ENCODE measurements around the gene NAALADL2. TPM values are rescaled to one million over a fixed set of nuclear protein-coding genes. Genes with fewer than 3 reads are reported as not detected.

Gene NAALADL2
- total and polyA plus RNA-seq, 9 of the 15 experiments (the other 6 are each of a cell fraction or from before 2014, with no cell fraction given): 0.29 to 1.1 (median 0.79) TPM; not detected in 1

DNA sequence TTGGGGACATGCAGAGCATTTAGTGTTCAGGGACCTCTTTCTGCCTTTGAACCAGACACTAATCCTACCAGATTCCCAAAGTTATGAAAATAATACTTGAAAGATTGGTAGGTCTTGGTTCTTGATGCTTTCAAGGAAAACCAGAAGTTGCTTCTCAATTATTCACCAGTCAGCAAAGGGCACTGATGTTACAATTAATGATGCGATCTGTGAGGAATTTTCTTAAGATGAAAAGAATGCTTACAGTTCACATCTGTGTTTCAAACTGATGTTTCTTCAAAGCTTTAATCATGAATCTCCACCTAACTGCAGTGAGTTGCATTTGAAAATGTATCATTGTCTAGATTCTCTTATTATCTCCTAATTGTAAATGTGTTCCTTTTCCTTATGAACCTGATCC lies 161.0 kb downstream of the NAALADL2 start:
- no peaks in the 10 kb centered on the region for H3K9me3 ChIP-seq (replicated peaks; ENCODE audit: control insufficient read depth, insufficient read depth, low read depth, low read length)
- in situ Hi-C loops (cut with MboI): no loop called here
- no peak for FAIRE-seq
- H2AFZ ChIP-seq (ENCODE audit: low read depth, low read length): no peak overlapping the region
- ATAC-seq: no peak
- H3K27me3 ChIP-seq (ENCODE audit: control insufficient read depth in 2 of 2, insufficient read depth in 2 of 2, low read length in 2 of 2): no peaks in the 10 kb centered on the region
- no peaks in the 10 kb centered on the region for H3K36me3 ChIP-seq (ENCODE audit: control insufficient read depth, insufficient read depth, low read length)
- CTCF ChIA-PET (ENCODE audit: low intra/inter-chr PET ratio): no interaction called here
- no peak overlapping the region for H3K4me3 ChIP-seq
- BruUV-seq (replicated peaks): no TSS peak
- H3K9me1 ChIP-seq (ENCODE audit: control insufficient read depth, insufficient read depth, low read length): no peaks in the 10 kb centered on the region
- H3K9ac ChIP-seq (ENCODE audit: insufficient read depth in 1 of 2, low read depth in 2 of 2, low read length in 2 of 2): no peak overlapping the region
- DNase-seq (ENCODE audit: extremely low read depth in 1 of 4, low spot score in 3 of 4): no peak
- TF ChIP-seq ZNF586 (CRISPR knock-in tag; conservative IDR thresholded peaks at IDR 0.05) (no peak), ZNF274 (IDR thresholded peaks at IDR 0.05; ENCODE audit: borderline replicate concordance, low read depth, low read length) (no peak), SMARCB1 (IDR thresholded peaks at IDR 0.05; ENCODE audit: insufficient read length, low read depth) (no peak), TCFL5 (CRISPR knock-in tag; conservative IDR thresholded peaks at IDR 0.05) (no peak), ZNF253 (CRISPR knock-in tag; conservative IDR thresholded peaks at IDR 0.05) (no peak), NONO (IDR thresholded peaks at IDR 0.05; ENCODE audit: low read depth in 2 of 2, low read length in 1 of 2) (no peak)
- TF ChIP-seq, protein P1, sequence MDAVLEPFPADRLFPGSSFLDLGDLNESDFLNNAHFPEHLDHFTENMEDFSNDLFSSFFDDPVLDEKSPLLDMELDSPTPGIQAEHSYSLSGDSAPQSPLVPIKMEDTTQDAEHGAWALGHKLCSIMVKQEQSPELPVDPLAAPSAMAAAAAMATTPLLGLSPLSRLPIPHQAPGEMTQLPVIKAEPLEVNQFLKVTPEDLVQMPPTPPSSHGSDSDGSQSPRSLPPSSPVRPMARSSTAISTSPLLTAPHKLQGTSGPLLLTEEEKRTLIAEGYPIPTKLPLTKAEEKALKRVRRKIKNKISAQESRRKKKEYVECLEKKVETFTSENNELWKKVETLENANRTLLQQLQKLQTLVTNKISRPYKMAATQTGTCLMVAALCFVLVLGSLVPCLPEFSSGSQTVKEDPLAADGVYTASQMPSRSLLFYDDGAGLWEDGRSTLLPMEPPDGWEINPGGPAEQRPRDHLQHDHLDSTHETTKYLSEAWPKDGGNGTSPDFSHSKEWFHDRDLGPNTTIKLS (IDR thresholded peaks at IDR 0.05; ENCODE audit: borderline replicate concordance, low read depth): no peak
- TF ChIP-seq, protein P2, sequence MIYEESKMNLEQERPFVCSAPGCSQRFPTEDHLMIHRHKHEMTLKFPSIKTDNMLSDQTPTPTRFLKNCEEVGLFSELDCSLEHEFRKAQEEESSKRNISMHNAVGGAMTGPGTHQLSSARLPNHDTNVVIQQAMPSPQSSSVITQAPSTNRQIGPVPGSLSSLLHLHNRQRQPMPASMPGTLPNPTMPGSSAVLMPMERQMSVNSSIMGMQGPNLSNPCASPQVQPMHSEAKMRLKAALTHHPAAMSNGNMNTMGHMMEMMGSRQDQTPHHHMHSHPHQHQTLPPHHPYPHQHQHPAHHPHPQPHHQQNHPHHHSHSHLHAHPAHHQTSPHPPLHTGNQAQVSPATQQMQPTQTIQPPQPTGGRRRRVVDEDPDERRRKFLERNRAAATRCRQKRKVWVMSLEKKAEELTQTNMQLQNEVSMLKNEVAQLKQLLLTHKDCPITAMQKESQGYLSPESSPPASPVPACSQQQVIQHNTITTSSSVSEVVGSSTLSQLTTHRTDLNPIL (CRISPR knock-in tag; IDR thresholded peaks at IDR 0.05): no peak
- TF ChIP-seq, protein P3, sequence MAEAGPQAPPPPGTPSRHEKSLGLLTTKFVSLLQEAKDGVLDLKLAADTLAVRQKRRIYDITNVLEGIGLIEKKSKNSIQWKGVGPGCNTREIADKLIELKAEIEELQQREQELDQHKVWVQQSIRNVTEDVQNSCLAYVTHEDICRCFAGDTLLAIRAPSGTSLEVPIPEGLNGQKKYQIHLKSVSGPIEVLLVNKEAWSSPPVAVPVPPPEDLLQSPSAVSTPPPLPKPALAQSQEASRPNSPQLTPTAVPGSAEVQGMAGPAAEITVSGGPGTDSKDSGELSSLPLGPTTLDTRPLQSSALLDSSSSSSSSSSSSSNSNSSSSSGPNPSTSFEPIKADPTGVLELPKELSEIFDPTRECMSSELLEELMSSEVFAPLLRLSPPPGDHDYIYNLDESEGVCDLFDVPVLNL (CRISPR knock-in tag; IDR thresholded peaks at IDR 0.05; ENCODE audit: low read depth): no peak
- TF ChIP-seq, protein P4, sequence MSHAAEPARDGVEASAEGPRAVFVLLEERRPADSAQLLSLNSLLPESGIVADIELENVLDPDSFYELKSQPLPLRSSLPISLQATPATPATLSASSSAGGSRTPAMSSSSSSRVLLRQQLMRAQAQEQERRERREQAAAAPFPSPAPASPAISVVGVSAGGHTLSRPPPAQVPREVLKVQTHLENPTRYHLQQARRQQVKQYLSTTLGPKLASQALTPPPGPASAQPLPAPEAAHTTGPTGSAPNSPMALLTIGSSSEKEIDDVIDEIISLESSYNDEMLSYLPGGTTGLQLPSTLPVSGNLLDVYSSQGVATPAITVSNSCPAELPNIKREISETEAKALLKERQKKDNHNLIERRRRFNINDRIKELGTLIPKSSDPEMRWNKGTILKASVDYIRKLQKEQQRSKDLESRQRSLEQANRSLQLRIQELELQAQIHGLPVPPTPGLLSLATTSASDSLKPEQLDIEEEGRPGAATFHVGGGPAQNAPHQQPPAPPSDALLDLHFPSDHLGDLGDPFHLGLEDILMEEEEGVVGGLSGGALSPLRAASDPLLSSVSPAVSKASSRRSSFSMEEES (CRISPR knock-in tag; IDR thresholded peaks at IDR 0.05): no peak
- H3K4me2 ChIP-seq (ENCODE audit: insufficient read depth, low read length): no peak overlapping the region
- no peak overlapping the region for H3K27ac ChIP-seq (ENCODE audit: extremely low read depth, low read depth, low read length)
- WGBS (ENCODE audit: insufficient coverage, low coverage, missing lambda C conversion rate): 0% methylated on average over 1 of the region's 1 CpG
- H3K4me1 ChIP-seq (replicated peaks in 1 of 2; ENCODE audit: control insufficient read depth in 2 of 2, insufficient read depth in 2 of 2, low read length in 2 of 2): no peaks in the 10 kb centered on the region
- no peaks in the 10 kb centered on the region for H4K20me1 ChIP-seq (replicated peaks; ENCODE audit: control insufficient read depth, insufficient read depth, low read length)
- no peaks in the 10 kb centered on the region for H3K79me2 ChIP-seq (ENCODE audit: control insufficient read depth, insufficient read depth, low read length)
- POLR2A ChIA-PET: no interaction called here
- intact Hi-C loops (cut with micrococcal nuclease): no loop called here
